ENCODE data around the gene PLPP4. TPM values are rescaled to one million over a fixed set of nuclear protein-coding genes. Genes with fewer than 3 reads are reported as not detected.

The PLPP4 gene
- total and polyA plus RNA-seq, 10 of the 15 experiments (the other 5 are each of a cell fraction or from before 2014, with no cell fraction given): 0.08 to 3.1 (median 0.26) TPM; not detected in 3

GRCh38 chr10:120494313-120494710 is 37.3 kb downstream of the PLPP4 start (continued):
- no peak for TF ChIP-seq CUX1 (IDR thresholded peaks at IDR 0.05; ENCODE audit: insufficient replicate concordance, low read depth, low read length)
- no peak for TF ChIP-seq YY1 (IDR thresholded peaks at IDR 0.05; ENCODE audit: low read depth, low read length)
- TF ChIP-seq, protein P1, sequence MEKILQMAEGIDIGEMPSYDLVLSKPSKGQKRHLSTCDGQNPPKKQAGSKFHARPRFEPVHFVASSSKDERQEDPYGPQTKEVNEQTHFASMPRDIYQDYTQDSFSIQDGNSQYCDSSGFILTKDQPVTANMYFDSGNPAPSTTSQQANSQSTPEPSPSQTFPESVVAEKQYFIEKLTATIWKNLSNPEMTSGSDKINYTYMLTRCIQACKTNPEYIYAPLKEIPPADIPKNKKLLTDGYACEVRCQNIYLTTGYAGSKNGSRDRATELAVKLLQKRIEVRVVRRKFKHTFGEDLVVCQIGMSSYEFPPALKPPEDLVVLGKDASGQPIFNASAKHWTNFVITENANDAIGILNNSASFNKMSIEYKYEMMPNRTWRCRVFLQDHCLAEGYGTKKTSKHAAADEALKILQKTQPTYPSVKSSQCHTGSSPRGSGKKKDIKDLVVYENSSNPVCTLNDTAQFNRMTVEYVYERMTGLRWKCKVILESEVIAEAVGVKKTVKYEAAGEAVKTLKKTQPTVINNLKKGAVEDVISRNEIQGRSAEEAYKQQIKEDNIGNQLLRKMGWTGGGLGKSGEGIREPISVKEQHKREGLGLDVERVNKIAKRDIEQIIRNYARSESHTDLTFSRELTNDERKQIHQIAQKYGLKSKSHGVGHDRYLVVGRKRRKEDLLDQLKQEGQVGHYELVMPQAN (conservative IDR thresholded peaks at IDR 0.05): no peak

Data from GM12878 (cell line).